SU-DHL-6 (cell line): ENCODE results near the gene TSNAX.

Experiments
- H2AFZ ChIP-seq: fragments of 200-600 bp; sonication (generic); 2 replicates; pipeline ENCODE4 v1.6.1; 2014; ENCODE audit warnings: low read depth, mild to moderate bottlenecking, moderate library complexity, mixed read lengths, antibody characterized with exemption, low read length; ENCODE audit not compliant: severe bottlenecking
- H3F3A ChIP-seq: fragments of 200-600 bp; shearing (Covaris generic); 2 replicates; pipeline ENCODE4 v1.6.0; 2016; ENCODE audit warnings: antibody characterized with exemption, mild to moderate bottlenecking; ENCODE audit not compliant: insufficient read depth
- H3K27ac ChIP-seq: fragments of 200-600 bp; sonication (generic); 2 replicates; pipeline ENCODE4 v1.5.1; 2016; ENCODE audit warnings: low read depth, mild to moderate bottlenecking, low read length, moderate library complexity, mixed read lengths
- H3K27me3 ChIP-seq: fragments of 200-600 bp; sonication (generic), shearing (Covaris generic); 2 replicates; pipeline ENCODE4 v1.6.0; 2014; ENCODE audit warnings: mild to moderate bottlenecking, low read length
- H3K36me3 ChIP-seq: fragments of 200-600 bp; sonication (generic); 2 replicates; pipeline ENCODE4 v1.6.1; 2014; ENCODE audit warnings: mild to moderate bottlenecking, low read length, mixed read lengths
- H3K4me2 ChIP-seq: fragments of 300-600, 200-600 bp; shearing (Covaris generic), sonication (generic); 2 replicates; pipeline ENCODE4 v1.6.0; 2014; ENCODE audit warnings: low read length, low read depth, mild to moderate bottlenecking; ENCODE audit not compliant: poor library complexity, severe bottlenecking
- H3K4me3 ChIP-seq: fragments of 200-600 bp; sonication (generic); 2 replicates; pipeline ENCODE4 v1.5.1; 2014; ENCODE audit warnings: antibody characterized with exemption, low read length, mild to moderate bottlenecking, mixed read lengths; ENCODE audit not compliant: insufficient read depth, poor library complexity, severe bottlenecking
- H3K79me2 ChIP-seq: fragments of 200-600 bp; sonication (generic); 2 replicates; pipeline ENCODE4 v1.6.1; 2014; ENCODE audit warnings: mild to moderate bottlenecking, low read length, moderate library complexity; ENCODE audit not compliant: insufficient read depth
- H3K9ac ChIP-seq: fragments of 200-600 bp; sonication (generic); 2 replicates; pipeline ENCODE4 v1.7.0; 2014; ENCODE audit warnings: mild to moderate bottlenecking, low read length
- H3K9me2 ChIP-seq: fragments of 200-600 bp; sonication (generic); replicated peaks from 2 replicates; pipeline ENCODE4 v1.6.1; 2014; ENCODE audit warnings: low read length; ENCODE audit not compliant: insufficient read depth
- H3K9me3 ChIP-seq: fragments of 200-600 bp; sonication (generic); 2 replicates; pipeline ENCODE4 v1.6.1; 2014; ENCODE audit warnings: low read length, mixed read lengths; ENCODE audit not compliant: insufficient read depth
- H4K20me1 ChIP-seq: fragments of 200-600 bp; sonication (generic); 2 replicates; pipeline ENCODE4 v1.6.1; 2014; ENCODE audit warnings: low read depth, mild to moderate bottlenecking, antibody characterized with exemption, low read length, moderate library complexity, mixed read lengths
- EZH2phosphoT487 ChIP-seq: fragments of 200-600 bp; sonication (generic), shearing (Covaris generic); conservative IDR thresholded peaks from 2 replicates; pipeline ENCODE4 v1.6.1; 2018; ENCODE audit warnings: mild to moderate bottlenecking, antibody characterized with exemption, low read length, moderate library complexity, mixed read lengths
- TF ChIP-seq, protein P1 (sequence below): fragments of 200-600 bp; sonication (generic); IDR thresholded peaks from one replicate; pipeline ENCODE4 v1.5.1; 2017; ENCODE audit warnings: antibody characterized with exemption, mild to moderate bottlenecking, low read length, moderate library complexity; ENCODE audit not compliant: insufficient read depth, poor library complexity, severe bottlenecking

TSNAX gene

DNA sequence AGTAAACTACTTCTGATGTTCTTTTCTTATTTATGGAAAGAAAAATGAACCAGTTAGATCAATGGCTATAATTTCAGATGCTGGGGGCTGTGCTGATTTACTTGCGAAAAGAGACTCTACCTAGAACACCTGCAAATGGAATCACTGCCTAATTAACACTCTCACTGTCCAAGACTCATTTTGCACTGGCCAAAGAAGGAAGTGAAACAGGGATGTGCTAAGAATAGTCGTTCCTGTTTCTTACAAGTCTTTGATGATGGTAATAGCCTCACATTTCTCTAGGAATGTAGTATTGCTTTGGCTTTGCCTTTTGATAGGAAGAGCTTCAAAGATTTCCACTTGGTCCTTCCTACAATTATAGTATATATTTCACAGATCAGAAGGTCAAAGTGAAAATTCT lies 12.7 kb upstream of the TSNAX start:
- Histone ChIP-seq H3K36me3 (no peaks in the 10 kb centered on the region), H3K9me2 (no peaks in the 10 kb centered on the region), H3F3A (no peaks in the 10 kb centered on the region), H3K9me3 (no peaks in the 10 kb centered on the region), H3K27ac (no peak overlapping the region), H3K9ac (no peak overlapping the region), H3K79me2 (no peaks in the 10 kb centered on the region), H2AFZ (no peak overlapping the region), H4K20me1 (no peaks in the 10 kb centered on the region), H3K27me3 (no peaks in the 10 kb centered on the region), H3K4me2 (no peak overlapping the region), H3K4me3 (no peak overlapping the region)
- no peak for TF ChIP-seq EZH2phosphoT487
- TF ChIP-seq, protein P1, sequence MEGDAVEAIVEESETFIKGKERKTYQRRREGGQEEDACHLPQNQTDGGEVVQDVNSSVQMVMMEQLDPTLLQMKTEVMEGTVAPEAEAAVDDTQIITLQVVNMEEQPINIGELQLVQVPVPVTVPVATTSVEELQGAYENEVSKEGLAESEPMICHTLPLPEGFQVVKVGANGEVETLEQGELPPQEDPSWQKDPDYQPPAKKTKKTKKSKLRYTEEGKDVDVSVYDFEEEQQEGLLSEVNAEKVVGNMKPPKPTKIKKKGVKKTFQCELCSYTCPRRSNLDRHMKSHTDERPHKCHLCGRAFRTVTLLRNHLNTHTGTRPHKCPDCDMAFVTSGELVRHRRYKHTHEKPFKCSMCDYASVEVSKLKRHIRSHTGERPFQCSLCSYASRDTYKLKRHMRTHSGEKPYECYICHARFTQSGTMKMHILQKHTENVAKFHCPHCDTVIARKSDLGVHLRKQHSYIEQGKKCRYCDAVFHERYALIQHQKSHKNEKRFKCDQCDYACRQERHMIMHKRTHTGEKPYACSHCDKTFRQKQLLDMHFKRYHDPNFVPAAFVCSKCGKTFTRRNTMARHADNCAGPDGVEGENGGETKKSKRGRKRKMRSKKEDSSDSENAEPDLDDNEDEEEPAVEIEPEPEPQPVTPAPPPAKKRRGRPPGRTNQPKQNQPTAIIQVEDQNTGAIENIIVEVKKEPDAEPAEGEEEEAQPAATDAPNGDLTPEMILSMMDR = no peak

DNA sequence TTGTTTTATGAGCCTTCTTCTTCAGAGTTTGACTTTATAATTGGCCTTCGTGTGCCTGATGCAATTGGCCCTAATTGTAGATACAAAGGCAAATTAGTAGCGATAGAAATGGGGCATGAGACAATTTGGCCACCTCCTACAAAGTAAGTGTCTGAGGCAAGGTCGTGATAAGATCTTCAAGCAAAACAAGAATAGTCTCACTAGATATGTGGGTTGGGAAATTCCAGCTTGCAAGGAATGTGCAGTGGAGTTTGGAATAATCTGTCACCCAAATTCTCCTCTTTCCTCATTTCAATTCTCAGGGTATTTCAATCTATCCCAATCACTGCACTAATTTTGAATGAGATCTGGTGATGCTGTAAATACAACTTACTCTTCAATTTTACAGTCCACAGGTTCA lies 11.4 kb upstream of the TSNAX start:
- Histone ChIP-seq H3K27me3 (no peaks in the 10 kb centered on the region), H3K27ac (no peak overlapping the region), H3K36me3 (no peaks in the 10 kb centered on the region), H3K9ac (no peak overlapping the region), H3F3A (no peaks in the 10 kb centered on the region), H3K4me2 (no peak overlapping the region), H3K4me3 (no peak overlapping the region), H3K9me2 (no peaks in the 10 kb centered on the region), H3K9me3 (no peaks in the 10 kb centered on the region), H4K20me1 (no peaks in the 10 kb centered on the region), H3K79me2 (no peaks in the 10 kb centered on the region), H2AFZ (no peak overlapping the region)
- no peak for TF ChIP-seq EZH2phosphoT487

DNA sequence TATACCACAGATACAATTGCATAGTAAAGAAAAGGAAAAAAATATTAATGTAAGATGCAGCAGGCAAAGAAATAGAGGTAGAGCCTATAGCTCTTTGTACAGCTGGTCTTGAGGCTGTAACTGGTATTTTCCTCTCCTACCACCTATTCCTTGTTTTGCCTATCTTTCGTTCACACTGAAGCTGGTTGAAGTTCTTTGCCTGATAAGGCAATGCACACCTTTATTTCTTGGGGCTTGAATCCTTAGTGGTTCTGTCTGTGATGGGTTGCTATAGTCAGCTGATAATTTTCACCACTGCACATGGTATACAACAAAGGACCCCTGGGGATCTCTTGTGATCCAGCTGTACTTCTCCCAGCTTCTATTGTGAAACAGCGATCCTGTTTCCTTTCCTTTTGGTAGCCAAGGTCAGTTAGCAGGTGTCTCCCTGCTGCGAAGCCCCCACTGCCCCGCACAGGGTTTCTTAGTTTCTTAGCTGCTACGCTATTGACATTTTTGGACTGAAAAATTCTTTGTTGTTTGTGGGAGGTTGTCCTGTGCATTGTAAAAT lies 9.9 kb upstream of the TSNAX start:
- Histone ChIP-seq H4K20me1 (no peaks in the 10 kb centered on the region), H3K4me2 (no peak overlapping the region), H3K79me2 (no peaks in the 10 kb centered on the region), H3K27ac (no peak overlapping the region), H2AFZ (no peak overlapping the region), H3K27me3 (no peaks in the 10 kb centered on the region), H3K9ac (no peak overlapping the region), H3K9me3 (no peaks in the 10 kb centered on the region), H3K9me2 (no peaks in the 10 kb centered on the region), H3F3A (no peaks in the 10 kb centered on the region), H3K4me3 (no peak overlapping the region), H3K36me3 (no peaks in the 10 kb centered on the region)
- TF ChIP-seq, protein P1 = no peak
- TF ChIP-seq EZH2phosphoT487 = no peak

DNA sequence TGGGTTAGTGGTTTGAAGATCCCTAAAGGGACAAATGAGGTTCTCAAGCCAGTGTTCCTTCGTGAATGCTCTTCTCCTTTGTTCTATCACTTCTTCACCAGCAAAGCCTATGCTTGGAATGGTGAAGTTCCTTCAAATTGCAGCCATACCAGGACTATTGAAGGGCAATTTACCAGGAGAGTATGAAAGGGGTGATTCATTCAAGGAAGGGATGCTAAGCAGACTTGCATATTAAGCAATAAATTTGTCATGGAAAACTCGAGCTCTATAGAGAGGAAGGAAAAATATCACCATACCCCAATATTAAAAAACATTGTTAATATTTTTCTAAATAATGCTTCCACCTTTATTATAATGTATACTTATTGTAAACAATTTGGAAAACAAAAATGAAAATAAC lies 9.3 kb upstream of the TSNAX start:
- no peaks in the 10 kb centered on the region for H3K79me2 ChIP-seq
- no peak overlapping the region for H2AFZ ChIP-seq
- TF ChIP-seq, protein P1 = no peak
- no peak for TF ChIP-seq EZH2phosphoT487
- no peaks in the 10 kb centered on the region for H3K27me3 ChIP-seq
- no peaks in the 10 kb centered on the region for H3F3A ChIP-seq
- no peaks in the 10 kb centered on the region for H3K36me3 ChIP-seq
- no peak overlapping the region for H3K4me2 ChIP-seq
- H3K27ac ChIP-seq = no peak overlapping the region
- H4K20me1 ChIP-seq = no peaks in the 10 kb centered on the region
- no peaks in the 10 kb centered on the region for H3K9me2 ChIP-seq
- no peak overlapping the region for H3K9ac ChIP-seq
- H3K9me3 ChIP-seq = no peaks in the 10 kb centered on the region
- H3K4me3 ChIP-seq = no peak overlapping the region
